GM12874 (cell line): Measurements from ENCODE around the gene UNC5B.

Source experiments
- CTCF ChIP-seq: IDR thresholded peaks from 2 replicates; pipeline ENCODE4 v1.5.1; 2011; ENCODE audit warnings: low read depth, mild to moderate bottlenecking, control low read depth, low read length, moderate library complexity; ENCODE audit not compliant: insufficient read depth

UNC5B gene

GRCh38 chr10:71237843-71238623, 25.7 kb downstream of the UNC5B start:
- TF ChIP-seq CTCF = no peak

- TF ChIP-seq CTCF = no peak
Measured at GRCh38 chr10:71238626-71239025, 26.3 kb downstream of the UNC5B start.

- no peak for TF ChIP-seq CTCF
Measured at GRCh38 chr10:71239131-71239915, 27.0 kb downstream of the UNC5B start.

GRCh38 chr10:71239946-71240795, 27.8 kb downstream of the UNC5B start:
- TF ChIP-seq CTCF = no peak

- TF ChIP-seq CTCF = no peak
Measured at GRCh38 chr10:71241114-71241829, 28.9 kb downstream of the UNC5B start.

- no peak for TF ChIP-seq CTCF
Measured at GRCh38 chr10:71241830-71242621, 29.7 kb downstream of the UNC5B start.
